ENCODE data around the gene ARID5B. TPM values are rescaled to one million over a fixed set of nuclear protein-coding genes. Genes with fewer than 3 reads are reported as not detected.
A peak's percentile ranks its signal among the peaks of the same experiment; 100 is the strongest.

ARID5B gene
- 55.0 and 56.8 TPM in 2 replicates for total RNA-seq
- polyA plus RNA-seq = 53.2 and 82.8 TPM in 2 replicates

DNA sequence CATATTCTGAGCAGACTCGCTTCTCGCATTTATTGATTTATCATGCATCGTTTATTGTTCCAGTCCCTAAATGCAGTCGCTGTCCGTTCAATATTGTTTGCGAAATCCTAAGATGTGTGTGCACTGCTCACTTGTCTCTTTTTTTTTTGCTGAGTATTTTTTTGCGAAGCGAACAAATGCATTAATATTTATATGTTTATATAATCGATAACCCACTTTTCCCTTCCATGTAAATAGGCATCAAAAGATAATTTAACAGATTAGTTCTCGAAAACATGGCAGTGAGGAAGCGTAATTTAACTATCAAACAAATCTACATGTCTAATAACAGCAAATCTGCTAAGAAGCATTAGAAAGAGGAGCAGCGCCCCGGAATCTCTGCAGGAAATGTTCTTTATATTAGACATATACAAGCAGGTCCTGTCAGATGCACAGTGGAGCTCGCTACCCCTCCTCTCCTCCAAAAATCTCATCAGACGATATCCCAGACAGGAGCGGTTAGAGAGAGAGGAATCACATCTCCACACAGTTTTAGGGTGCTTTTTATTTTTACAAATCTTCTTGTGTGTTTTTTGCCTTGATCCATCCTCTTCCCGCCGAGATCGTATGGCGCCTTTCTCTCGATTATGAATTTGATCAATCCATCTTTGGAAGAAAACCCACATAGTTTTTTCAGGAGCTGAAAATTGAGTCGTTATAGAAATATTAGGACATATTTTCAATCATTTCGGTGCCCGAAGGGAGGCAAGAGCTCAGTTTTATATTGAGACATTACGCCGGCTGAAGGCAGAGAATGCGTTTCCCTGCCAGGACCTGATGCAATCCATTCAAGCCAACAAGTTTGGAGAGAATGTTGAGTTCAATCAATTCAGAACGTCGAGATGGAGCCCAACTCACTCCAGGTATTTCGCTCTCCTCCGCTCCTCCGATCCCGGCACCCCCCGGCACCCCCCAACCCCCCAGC lies at the start of gene ARID5B:
ARID5B (plus strand) TSS at position 871 of the 964 bp plus-strand sequence; CDS start at position 882, 11 bp downstream.
- Histone ChIP-seq H3K27me3 (no peaks in the 10 kb centered on the region), H3K4me2 (peak within 1 kb of the TSS; percentile 90), H3K27ac (peak within 1 kb of the TSS; percentile 99), H3K9me3 (ENCODE audit: low read depth) (no peaks in the 10 kb centered on the region), H2AFZ (peak within 1 kb of the TSS; percentile 100), H3K79me2 (peaks cover 42% of the 10 kb centered on the region), H3K4me1 (ENCODE audit: insufficient read depth) (peaks cover 29% of the 10 kb centered on the region), H3K36me3 (replicated peaks; ENCODE audit: insufficient read depth, low read depth) (no peaks in the 10 kb centered on the region), H3K4me3 (peak within 1 kb of the TSS; percentile 70), H3K9me2 (replicated peaks; ENCODE audit: insufficient read depth) (no peaks in the 10 kb centered on the region), H4K20me1 (ENCODE audit: insufficient read depth, poor library complexity, severe bottlenecking) (no peaks in the 10 kb centered on the region)
- under 1% methylated on average over 31 of the region's 34 CpGs for WGBS (ENCODE audit: low lambda C conversion rate, missing lambda C conversion rate)
- TF ChIP-seq, protein P1, sequence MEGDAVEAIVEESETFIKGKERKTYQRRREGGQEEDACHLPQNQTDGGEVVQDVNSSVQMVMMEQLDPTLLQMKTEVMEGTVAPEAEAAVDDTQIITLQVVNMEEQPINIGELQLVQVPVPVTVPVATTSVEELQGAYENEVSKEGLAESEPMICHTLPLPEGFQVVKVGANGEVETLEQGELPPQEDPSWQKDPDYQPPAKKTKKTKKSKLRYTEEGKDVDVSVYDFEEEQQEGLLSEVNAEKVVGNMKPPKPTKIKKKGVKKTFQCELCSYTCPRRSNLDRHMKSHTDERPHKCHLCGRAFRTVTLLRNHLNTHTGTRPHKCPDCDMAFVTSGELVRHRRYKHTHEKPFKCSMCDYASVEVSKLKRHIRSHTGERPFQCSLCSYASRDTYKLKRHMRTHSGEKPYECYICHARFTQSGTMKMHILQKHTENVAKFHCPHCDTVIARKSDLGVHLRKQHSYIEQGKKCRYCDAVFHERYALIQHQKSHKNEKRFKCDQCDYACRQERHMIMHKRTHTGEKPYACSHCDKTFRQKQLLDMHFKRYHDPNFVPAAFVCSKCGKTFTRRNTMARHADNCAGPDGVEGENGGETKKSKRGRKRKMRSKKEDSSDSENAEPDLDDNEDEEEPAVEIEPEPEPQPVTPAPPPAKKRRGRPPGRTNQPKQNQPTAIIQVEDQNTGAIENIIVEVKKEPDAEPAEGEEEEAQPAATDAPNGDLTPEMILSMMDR (IDR thresholded peaks at IDR 0.05; ENCODE audit: poor library complexity) = no peak
- no peak for TF ChIP-seq EZH2 (IDR thresholded peaks at IDR 0.05; ENCODE audit: borderline replicate concordance)
- TF ChIP-seq EZH2phosphoT487 (IDR thresholded peaks at IDR 0.05; ENCODE audit: low read depth, severe bottlenecking, unreplicated experiment) = no peak
- DNase-seq (ENCODE audit: low spot score) = peak; percentile 67

- no peak overlapping the region for H3K27ac ChIP-seq
- H3K4me2 ChIP-seq = no peak overlapping the region
- H3K9me2 ChIP-seq (replicated peaks; ENCODE audit: insufficient read depth) = no peaks in the 10 kb centered on the region
- H3K27me3 ChIP-seq = no peaks in the 10 kb centered on the region
- H4K20me1 ChIP-seq (ENCODE audit: insufficient read depth, poor library complexity, severe bottlenecking) = no peaks in the 10 kb centered on the region
- no peak for TF ChIP-seq EZH2phosphoT487 (IDR thresholded peaks at IDR 0.05; ENCODE audit: low read depth, severe bottlenecking, unreplicated experiment)
- TF ChIP-seq, protein P1 (IDR thresholded peaks at IDR 0.05; ENCODE audit: poor library complexity) = no peak
- TF ChIP-seq EZH2 (IDR thresholded peaks at IDR 0.05; ENCODE audit: borderline replicate concordance) = no peak
- no peak overlapping the region for H3K4me3 ChIP-seq
- H2AFZ ChIP-seq = no peak overlapping the region
- no peaks in the 10 kb centered on the region for H3K79me2 ChIP-seq
- DNase-seq (ENCODE audit: low spot score) = no peak
- H3K4me1 ChIP-seq (ENCODE audit: insufficient read depth) = no peaks in the 10 kb centered on the region
- H3K36me3 ChIP-seq (replicated peaks; ENCODE audit: insufficient read depth, low read depth) = no peaks in the 10 kb centered on the region
- no peaks in the 10 kb centered on the region for H3K9me3 ChIP-seq (ENCODE audit: low read depth)
- 86% methylated on average over 2 of the region's 2 CpGs for WGBS (ENCODE audit: low lambda C conversion rate, missing lambda C conversion rate)
These were observed 49.2 kb upstream of the ARID5B start for GRCh38 chr10:61852261-61852660.

GRCh38 chr10:61855771-61856170 lies 45.7 kb upstream of the ARID5B start:
- no peaks in the 10 kb centered on the region for H3K4me1 ChIP-seq (ENCODE audit: insufficient read depth)
- no peak overlapping the region for H3K4me3 ChIP-seq
- no peaks in the 10 kb centered on the region for H4K20me1 ChIP-seq (ENCODE audit: insufficient read depth, poor library complexity, severe bottlenecking)
- H3K79me2 ChIP-seq = no peaks in the 10 kb centered on the region
- H3K27ac ChIP-seq = no peak overlapping the region
- no peak for DNase-seq (ENCODE audit: low spot score)
- no peaks in the 10 kb centered on the region for H3K36me3 ChIP-seq (replicated peaks; ENCODE audit: insufficient read depth, low read depth)
- 91% methylated on average over 3 of the region's 3 CpGs for WGBS (ENCODE audit: low lambda C conversion rate, missing lambda C conversion rate)
- no peak overlapping the region for H2AFZ ChIP-seq
- no peak overlapping the region for H3K4me2 ChIP-seq
- TF ChIP-seq, protein P1 (IDR thresholded peaks at IDR 0.05; ENCODE audit: poor library complexity) = no peak
- TF ChIP-seq EZH2 (IDR thresholded peaks at IDR 0.05; ENCODE audit: borderline replicate concordance) (no peak), EZH2phosphoT487 (IDR thresholded peaks at IDR 0.05; ENCODE audit: low read depth, severe bottlenecking, unreplicated experiment) (no peak)
- H3K9me3 ChIP-seq (ENCODE audit: low read depth) = no peaks in the 10 kb centered on the region
- no peaks in the 10 kb centered on the region for H3K9me2 ChIP-seq (replicated peaks; ENCODE audit: insufficient read depth)
- no peaks in the 10 kb centered on the region for H3K27me3 ChIP-seq
